GM18873 (cell line): ENCODE data around the gene CHKB.
"Not testable (repeated sequence)": the region's sequence is repeated elsewhere in the genome, so short reads cannot be mapped to it uniquely, and the experiment has no call there.

Experiments
- ATAC-seq: cut with Tn5 transposase; IDR thresholded peaks from one replicate; pipeline ENCODE4 v1.9.1; 2021; ENCODE audit warnings: mild to moderate bottlenecking, moderate library complexity, moderate number of reproducible peaks; ENCODE audit not compliant: unreplicated experiment, low FRiP score

CHKB gene

DNA sequence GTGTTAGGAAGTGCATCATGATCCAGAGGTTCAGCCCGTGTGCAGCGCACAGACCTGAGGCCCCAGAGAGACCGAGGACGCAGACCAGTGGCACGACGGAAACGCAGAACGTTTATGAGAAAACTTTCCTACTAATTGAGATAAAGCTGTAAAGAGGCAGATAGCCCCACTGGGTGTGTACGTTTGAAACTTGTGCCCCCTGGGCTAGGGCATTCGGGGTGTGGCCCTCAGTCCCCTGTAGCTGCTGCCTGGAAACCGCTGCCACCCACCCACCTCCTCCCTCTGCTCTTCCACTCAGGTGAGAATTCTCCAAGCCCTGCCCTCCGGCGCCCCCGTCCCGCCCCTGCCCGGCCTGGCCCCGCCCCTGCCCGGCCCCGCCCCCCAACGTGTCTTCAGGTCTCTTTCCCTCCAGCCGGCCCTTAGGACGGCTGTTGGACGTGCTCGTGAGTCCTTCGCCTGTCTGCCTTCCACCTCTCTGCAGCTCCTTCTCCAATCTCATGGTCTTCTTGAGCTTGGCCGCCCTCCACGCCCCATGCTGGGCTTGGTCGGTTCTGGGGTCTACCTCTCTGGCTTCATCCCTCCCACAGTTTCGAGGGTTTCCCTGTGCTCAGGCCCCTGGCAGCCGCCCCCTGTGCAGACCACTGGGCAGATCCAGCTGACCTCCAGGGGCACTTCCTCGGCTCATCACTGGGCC, 30.0 kb upstream of the CHKB start:
- no peak for ATAC-seq

DNA sequence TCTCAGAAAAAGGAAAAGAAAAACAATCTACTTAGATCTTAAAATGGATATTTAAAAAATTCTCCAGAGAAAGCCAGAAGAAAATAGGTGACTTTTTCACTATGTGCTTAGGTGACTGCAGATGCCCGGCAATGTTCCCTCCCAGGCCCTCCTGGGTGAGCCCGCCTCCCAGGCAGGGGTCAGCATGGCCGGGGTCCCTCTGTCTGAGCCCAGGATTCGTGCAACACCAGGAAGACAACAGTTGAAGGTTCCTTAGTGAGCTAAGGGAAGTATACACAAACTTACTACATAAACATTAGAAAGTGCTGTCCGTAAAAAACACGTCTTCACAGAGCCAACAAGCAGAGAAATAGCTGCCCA, 29.5 kb upstream of the CHKB start:
- ATAC-seq, result no peak

DNA sequence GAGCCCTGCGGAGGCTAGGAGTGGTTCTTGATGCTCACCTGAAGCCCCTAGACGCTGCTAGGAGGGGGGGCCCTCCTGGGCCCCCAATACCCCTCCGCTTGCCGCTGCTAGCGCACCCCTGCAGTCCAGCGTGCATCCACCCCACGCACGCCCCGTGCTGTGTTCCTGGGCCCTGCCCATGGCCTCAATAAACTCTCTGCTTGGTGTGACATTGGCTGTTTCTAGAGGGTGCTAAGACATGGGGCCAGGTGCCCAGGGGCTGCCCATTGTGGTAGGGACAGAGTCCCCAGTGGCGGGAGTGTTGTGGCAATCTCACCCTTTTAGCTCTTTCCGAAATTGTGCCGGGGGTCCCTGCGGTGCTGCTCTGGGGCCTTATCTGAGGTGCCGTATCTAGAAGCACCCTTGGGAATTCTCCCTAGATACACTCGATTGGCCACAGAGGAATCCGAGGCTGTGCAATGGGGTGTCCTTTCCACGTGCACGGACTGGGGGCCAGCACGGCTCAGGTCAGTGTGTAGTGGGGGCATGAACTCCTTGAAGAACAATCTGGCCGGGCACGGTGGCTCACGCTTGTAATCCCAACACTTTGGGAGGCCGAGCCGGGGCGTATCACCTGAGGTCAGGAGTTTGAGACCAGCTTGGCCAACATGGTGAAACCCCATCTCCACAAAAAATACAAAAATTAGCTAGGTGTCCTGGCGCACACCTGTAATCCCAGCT, 28.9 kb upstream of the CHKB start:
- no peak for ATAC-seq

DNA sequence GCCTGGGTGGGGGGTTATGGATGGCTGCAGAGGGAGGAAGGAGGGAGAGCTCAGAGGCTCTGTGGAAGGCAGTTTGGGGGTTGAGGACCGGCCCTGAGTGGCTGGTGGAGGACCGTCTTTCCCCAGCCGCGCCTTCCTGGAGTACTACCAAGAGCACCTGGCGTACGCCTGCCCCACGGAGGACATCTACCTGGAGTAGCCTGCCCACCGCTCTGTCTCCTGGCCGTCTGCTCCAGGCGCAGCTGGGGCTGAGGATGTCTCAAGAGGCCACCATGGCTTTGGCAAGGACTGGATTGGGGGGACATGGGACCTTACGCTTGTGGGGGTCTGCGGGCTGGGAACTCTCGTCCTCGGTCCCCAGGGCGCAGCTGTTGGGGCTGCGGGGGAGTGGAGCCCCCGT, 27.9 kb upstream of the CHKB start:
- ATAC-seq, result no peak

DNA sequence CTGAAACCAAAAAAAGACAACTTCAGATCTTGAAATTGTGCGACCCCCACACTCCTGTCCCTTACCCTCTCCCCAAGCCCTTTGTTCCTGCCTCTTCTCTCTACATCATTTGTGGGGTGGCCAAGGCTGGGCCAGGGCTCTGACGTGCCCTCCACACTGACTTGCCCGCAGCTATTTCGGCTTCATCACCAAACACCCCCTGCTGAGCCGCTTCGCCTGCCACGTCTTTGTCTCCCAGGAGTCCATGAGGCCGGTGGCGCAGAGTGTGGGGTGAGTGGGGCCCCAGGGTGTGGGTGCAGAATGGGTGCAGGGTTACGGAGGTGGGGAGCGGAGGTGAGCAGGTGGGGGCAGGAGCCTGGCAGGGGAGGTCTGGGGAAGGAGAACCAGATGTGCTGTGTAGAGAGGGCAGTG, 27.4 kb upstream of the CHKB start:
- no peak for ATAC-seq

DNA sequence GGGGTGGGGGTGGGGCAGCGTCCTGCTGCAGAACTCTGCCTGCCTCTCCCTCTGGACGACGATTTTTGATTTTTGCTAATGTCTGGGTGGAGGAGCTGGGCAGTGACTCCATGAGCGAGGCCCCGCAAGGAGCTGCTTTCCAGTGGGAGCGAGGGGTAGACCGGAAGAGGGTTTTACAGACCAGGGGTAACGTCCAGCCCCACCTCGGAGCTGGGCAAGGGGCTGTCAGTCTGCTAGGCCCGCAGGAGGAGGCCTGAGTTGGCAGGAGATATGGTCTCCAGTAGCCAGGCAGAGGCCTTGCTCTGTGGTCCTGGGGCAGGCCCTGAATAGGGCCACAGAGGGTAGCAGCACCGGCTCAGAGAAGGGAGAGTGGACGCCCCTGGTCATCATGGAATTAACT, 26.9 kb upstream of the CHKB start:
- no peak for ATAC-seq

DNA sequence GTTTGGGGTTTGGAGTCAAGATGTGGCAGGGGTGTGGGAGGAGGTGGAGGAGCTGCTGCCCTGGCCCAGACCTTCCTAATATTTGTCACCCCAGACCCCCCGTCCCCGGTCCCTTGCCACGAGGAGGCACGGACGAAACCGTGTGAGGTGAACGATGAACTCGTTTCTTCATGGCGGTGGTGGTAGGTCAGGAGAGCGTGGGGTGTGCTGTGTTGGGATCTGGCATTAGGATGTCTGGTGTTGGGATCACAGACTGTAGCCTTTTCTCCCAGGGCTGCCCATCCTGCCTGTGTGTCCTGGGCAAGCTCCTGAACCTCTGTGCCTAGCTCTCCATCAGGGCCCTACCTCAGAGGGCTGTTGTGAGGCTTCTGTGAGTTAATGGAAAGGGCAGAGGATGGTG, 26.3 kb upstream of the CHKB start:
- no peak for ATAC-seq

DNA sequence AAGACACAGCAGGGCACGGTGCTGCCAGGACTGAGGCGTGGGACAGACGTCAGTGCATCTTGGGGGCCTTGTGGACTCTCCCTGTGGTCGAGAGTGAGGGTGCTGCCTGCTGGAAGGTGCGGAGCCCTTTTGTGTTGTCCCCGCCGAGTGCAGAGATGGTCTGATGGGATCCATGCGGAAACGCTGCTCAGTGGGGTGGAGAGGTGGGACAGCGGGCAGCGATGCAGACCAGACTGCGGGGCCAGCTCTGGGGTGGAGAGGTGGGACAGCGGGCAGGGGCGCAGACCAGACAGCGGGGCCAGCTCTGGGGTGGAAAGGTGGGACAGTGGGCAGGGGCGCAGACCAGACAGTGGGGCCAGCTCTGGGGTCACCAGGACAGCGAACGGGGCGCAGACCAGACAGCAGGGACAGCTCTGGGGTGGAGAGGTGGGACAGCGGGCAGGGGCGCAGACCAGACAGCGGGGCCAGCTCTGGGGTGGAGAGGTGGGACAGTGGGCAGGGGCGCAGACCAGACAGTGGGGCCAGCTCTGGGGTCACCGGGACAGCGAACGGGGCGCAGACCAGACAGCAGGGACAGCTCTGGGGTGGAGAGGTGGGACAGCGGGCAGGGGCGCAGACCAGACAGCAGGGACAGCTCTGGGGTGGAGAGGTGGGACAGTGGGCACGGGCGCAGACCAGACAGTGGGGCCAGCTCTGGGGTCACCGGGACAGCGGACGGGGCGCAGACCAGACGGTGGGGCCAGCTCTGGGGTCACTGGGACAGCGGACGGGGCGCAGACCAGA, 25.6 kb upstream of the CHKB start:
- not testable (repeated sequence) for ATAC-seq

DNA sequence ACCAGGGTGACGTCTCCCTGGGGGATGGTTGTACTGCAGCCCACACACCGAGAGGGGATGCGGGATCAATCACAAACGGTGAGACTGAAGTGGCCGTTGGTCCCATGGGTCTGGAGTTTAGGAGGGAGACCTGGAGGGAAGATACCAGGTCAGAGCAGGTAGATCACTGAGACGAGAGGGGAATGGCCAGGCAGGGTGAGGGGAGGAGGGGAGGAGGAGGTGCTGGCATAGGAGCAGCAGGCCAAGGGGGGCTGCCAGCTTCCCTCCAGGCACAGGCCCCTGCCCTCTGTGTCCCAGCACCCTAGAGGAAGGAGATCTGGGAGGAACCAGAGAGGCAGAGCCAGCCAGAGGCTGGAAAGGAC, 25.0 kb upstream of the CHKB start:
- ATAC-seq, result no peak

DNA sequence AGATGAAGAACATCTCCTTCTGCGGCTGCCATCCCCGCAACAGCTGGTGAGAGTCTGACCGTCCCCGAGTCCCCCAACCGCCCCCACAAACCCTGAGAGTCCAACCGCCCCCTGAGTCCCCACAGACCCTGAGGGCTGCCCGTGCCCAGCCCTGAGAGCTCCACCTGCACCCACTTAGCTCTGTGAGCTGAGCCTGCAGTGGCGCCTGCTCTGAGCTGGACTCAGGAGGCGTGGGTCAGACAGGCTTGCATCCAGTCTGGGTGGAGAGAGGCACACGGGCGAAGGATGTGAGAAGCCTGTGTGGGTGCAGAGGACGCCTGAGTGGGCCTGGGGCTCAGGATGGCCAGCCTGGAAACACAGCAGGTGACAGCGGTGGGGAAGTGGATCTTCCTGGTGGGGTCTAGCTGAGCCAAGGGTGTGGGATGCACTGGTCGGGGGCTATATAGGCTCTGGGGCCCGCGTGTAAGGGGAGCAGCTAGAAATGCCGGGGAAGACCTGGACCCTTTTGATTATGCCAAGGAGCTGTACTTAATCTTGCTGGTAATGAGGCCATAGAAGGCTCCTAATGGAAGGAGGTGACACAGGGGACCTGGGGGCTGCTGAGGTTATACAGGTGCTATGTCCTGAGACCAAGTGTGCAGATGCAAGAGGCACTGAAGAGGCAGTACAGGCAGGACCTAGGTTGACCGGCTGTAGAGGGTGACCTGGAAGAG, 24.5 kb upstream of the CHKB start:
- ATAC-seq, result no peak

DNA sequence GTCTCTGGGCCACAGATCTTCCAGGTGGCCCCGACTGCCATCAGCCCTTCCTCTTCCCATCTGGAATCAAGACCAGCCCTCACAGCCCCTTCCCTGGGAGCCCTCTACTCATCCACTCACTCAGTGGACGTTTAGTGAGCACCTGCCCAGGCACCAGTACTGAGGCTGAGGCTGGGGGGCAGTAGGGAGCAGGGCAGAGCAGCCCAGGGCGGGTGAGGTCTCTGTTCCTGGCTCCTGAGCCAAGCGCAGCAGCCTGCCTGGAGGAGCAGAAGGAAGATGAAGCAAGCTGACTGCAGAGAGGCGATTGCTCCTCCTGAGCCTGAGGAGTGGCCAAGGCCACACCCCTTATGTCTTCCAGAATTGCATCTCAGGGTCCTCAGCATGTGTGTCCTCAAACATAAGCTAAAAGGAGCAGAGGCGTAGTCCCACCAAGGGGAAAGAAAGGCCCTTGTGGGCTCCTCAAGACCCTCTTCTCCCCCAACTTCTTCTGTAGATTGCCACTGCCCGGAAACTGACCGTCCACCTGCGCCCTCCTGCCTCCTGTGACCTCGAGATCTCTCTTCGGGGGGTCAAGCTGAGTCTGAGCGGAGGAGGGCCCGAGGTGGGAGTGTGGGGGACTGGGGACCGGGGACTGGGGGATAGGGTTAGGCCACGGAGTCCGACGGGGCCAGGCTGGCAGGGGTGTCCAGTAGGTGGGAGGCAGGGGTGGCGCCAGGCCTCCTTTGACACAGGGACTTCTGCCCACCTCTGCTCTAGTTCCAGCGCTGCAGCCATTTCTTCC, 23.7 kb upstream of the CHKB start:
- ATAC-seq, result no peak

DNA sequence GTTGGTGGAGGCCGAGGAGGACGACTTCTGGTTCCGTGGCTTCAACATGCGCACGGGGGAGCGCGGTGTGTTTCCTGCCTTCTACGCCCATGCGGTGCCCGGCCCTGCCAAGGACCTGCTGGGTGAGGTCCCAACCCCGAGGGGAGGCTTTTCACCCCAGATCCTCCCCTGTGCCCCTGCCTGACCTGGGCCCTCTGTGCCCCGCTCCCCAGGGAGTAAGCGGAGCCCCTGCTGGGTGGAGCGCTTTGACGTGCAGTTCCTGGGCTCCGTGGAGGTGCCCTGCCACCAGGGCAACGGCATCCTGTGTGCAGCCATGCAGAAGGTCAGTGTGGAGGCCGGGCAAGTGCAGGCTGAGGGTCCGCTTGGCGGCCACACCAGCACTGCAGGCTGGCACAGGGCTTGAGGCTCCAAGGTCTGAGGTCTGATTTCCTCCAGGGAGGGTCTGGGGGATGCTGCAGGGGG, 23.0 kb upstream of the CHKB start:
- no peak for ATAC-seq

DNA sequence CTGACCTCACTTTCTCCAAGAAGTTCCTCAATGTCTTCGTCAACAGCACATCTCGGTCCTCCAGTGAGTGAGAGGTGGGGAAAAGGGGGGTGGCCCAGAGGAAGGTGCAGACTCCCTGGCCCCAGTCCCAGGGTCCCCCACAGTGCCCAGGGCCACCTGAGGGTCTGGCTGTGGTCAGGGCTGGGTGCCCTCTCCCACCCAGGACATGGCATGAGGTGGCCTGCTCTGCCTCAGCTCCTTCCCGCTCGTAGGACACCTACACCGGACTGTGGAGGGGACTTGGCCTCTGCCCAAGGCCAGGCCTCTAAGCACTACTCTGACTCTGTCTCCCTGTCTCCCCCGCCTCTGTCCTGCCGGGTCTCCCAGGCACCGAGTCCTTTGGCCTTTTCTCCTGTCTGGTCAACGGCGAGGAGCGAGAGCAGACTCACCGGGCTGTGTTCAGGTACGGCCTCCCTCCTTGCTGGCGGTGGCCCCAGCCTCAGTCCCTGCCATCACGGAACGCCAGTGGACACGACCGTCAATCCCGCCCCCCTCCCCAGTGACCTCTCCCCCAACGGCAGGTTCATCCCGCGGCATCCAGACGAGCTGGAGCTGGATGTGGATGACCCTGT, 22.5 kb upstream of the CHKB start:
- ATAC-seq, result no peak

DNA sequence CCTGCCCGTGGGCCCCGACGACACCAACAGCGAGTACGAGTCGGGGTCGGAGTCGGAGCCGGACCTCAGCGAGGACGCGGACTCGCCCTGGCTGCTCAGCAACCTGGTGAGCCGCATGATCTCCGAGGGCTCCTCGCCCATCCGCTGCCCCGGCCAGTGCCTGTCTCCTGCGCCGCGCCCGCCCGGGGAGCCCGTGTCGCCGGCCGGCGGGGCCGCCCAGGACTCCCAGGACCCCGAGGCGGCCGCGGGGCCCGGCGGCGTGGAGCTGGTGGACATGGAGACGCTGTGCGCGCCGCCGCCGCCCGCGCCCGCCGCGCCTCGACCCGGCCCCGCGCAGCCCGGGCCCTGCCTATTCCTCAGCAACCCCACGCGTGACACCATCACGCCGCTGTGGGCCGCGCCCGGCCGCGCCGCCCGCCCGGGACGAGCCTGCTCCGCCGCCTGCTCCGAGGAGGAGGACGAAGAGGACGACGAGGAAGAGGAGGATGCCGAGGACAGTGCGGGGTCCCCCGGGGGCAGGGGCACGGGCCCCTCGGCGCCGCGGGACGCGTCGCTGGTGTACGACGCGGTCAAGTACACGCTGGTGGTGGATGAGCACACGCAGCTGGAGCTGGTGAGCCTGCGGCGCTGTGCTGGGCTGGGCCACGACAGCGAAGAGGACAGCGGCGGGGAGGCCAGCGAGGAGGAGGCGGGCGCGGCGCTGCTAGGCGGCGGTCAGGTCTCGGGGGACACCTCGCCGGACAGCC, 21.8 kb upstream of the CHKB start:
- no peak for ATAC-seq

DNA sequence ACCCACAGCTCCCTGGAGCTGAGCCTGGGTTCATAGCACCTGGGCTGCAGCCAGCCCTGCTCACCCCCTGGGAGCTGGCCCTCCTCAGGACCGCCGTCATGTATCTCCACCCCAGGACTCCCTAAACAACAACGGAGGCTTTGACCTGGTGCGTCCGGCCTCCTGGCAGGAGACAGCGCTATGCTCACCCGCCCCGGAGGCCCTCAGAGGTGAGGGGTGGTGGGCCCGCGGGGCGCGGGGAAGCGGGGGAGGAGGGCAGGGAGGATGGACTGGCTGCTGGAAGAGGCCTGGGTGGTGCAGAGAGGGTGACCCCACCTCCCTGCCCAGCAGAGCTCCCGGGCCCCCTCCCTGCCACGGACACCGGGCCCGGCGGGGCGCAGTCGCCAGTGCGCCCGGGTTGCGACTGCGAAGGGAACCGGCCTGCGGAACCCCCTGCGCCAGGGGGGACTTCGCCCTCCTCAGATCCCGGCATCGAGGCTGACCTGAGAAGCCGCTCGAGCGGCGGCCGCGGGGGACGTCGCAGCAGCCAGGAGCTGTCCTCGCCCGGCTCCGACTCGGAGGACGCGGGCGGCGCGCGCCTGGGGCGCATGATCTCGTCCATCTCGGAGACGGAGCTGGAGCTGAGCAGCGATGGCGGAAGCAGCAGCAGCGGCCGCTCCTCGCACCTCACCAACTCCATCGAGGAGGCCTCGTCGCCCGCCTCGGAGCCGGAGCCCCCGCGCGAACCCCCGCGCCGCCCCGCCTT, 21.0 kb upstream of the CHKB start:
- ATAC-seq, result no peak

DNA sequence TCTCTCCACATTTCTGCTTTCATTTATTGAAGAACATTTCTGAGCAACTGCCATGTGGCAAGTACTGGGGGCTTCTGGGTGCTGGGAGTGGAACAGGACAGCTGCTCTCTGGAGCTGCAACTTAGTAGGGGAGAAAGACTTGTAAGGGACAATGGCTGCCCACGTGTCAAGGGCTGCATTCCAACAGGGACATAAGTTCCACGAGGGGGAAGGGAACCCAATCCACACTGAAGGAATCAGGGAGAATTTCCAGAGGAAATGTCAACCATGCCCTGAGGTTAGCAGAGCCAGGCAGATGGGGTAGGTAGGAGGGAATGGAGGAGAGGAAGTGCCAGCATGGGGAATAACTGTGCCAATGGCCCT, 19.7 kb upstream of the CHKB start:
- no peak for ATAC-seq

DNA sequence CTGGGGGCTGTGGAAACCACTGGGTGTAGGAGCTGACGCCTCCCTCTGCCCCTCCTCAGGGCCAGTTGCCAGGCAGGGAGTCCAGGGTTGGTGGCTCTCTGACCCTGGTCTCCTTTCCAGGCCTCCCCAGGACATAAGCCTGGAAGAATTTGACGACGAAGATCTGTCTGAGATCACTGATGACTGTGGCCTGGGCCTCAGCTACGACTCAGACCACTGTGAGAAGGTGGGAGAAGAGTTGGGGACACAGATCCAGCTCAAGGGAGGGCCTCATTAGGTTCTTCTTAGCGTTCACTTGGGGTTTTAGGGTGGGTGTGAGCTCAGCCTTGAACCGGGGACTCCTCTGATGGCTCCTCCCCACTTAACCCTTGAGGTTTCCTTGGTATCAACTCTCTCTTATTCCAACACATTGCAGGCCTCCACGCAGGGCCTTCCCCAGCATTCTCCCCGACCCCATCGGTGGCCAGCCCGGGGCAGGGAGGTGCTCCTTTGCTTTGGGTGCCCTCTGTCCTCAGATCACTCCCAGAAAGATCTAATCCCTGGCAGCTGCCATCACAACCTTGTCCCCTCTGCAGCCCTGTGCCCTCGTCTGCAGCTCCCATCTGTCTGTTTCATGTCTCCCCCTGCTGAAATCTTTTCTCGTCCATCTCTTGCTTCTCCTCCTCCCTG, 19.2 kb upstream of the CHKB start:
- no peak for ATAC-seq
